Measurements from ENCODE around the gene FBXW9.
"Not testable (repeated sequence)": the region's sequence is repeated elsewhere in the genome, so short reads cannot be mapped to it uniquely, and the experiment has no call there.

The FBXW9 gene

DNA sequence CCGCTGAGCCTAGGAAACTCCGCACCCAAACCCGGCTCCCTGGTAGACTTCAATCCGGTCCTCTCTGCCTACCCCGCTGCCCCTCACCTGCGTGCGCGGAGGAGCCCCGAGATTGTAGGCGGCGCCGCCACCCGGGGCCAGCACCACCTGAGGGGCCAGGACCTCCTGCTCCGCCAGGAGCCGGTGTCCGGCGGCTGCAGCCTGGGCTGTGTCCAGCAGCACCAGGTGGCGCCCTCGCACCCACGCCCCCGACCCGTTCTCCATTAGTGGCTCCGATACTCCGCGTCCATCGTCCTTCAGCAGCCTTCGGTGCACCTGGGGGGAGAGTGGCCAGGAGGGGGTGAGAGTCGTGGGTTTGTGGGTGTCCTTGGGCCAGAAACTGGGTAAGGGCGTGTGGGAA, 48.3 kb downstream of the FBXW9 start:
- DNase-seq, result no peak

DNA sequence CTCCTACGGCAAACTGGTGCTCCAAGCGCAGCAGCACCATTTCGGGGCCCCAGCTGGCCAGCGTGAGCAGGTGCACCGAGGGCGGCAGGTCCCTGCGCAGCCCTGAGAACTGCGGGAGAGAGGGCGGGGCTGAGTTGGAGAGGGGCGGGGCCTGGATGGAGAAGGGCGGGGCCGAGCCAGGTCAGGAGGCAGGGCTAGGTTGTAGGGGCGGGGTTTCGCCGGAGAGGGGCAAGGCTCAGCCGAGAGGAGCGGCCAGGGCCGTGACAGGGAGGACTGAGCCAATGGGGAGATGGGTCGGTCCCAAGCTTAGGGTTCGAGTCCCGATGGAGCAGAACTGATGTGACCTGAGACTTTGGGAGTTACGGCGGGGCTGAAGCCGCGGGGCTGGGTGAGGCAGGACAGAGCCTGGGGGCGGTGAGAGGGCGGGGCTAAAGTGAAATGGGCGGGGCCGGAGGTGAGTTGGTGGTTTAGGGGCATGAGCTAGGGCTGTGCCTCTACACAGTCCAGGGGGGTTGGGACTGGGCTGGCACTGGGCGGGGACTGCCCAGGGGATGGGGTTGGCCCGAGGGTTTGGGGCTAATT, 48.9 kb downstream of the FBXW9 start:
- no peak for DNase-seq

DNA sequence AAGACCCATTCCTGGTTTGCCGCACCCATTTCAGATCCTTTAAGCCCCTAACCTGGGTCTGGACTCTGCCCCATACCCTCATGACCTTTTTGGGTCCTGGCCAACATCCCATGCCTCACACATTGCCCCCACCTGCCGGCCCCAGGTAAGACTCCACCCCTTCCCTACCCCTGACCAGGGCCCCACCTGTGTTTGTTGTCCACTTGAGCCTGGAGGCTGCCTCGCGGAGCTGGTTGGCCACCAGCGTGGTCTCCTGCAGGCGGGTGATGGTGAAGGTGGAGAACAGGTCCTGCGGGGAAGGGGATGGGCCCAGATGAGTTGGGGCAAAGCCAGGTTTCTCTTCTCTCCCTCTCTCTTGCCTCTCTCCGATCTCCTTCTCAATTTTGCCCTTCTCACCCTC, 49.4 kb downstream of the FBXW9 start:
- DNase-seq, result no peak

DNA sequence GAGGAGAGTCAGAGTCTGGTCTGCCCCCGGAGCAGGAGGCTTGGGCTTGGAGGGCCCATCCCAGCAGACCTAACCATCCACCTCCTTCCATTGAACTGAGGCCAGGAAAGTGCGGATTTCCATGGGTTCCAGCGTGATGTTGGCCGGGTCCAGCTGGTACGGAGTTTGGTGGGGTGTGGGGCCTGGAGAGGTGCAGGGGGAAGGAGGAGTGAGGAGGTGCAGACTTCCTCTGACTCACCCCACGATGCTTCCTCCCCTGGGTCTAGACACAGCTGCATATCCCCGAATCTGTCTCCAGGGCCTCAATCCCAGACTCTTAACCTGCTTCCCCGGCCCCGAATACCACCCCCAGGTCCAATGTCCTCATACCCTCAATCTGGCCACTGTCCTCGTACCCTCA, 49.9 kb downstream of the FBXW9 start:
- DNase-seq, result no peak

DNA sequence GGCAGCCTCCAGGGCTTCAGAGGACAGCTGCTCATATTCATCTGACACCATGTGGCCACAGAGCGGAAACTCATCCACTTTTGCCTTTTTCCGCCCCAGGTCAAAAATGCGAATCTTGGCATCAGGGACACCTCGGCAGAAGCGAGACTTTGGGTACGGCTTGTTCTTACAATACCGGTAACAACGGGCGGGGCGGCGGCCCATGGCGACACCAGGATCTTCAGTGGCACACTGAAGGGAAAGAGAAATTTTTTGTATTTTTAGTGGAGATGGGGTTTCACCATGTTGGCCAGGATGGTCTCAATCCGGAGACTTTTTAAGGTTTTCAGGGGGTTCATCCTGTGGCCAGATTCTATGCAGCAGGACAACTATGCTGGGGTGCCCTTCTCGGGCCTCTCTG, 52.7 kb downstream of the FBXW9 start:
- not testable (repeated sequence) for DNase-seq

DNA sequence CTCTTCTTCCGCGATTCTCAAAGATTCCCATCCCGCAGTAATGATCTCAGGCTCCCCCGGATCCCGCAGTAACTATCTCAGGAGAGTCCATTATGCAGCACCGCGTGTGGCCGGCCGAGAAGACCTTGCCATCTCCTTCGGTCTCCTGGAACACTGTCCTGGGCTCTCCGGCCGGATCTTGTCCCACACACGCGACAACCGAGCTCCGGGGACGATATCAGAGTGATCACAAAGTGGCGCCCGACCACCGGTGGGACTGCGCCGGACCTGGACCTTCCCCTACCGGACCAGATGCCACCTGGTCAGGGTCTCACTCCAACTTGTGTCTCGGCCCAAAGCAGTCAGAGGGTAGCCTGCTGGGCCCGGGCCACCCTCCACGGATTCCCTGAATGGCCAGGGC, 53.9 kb downstream of the FBXW9 start:
- DNase-seq, result no peak

GRCh38 chr19:12641456-12641855, 55.0 kb downstream of the FBXW9 start:
- DNase-seq, result no peak

GRCh38 chr19:12639901-12640613, 56.4 kb downstream of the FBXW9 start:
- DNase-seq, result no peak

All from cortex of kidney (tissue), 1 donor.